Fibroblast of skin of left quadriceps (primary cell): ENCODE results near the gene ERBB4.

Source experiments
- DNase-seq, 2 experiments: peaks; one replicate each; pipeline ENCODE4 v3.0.0-alpha.2; 2013; ENCODE audit warnings: low read depth in 2 of 2

The ERBB4 gene

DNA sequence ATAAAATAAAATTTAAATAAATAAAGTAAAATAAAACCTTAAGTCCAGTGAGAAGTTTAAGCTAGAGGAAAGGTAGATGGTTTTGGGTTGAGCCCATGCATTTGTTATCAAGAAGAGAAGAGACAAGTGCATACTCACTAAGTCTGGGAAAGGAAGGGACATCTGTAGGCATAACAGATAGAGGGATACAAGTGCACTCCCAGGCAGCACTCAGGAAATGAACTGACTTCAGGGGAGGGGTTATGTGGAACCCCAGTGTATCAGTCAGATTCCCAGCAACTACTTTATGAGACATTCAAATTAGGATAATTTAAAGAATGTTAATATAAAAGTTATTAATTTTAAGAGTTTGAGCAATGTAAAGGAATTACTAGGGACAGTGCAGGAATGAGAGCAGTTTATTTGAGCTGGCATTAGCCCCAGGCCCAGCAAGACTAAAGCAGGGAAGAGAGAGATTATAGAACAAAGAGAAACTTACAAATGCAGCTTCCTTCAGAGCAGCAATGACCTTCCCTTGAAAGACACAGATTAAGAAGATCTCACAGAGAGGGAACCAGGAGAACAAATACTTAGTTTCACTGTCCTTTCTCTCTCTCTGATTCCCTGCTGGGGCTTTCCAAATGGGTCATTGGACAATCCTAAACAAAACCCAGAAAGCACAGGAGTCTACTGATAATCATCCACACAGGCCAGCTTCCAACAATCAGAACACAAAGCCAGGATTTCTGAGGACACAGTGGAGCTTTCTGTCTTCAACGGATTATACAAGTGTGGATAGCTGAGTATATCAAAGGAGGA, 109.7 kb downstream of the ERBB4 start:
- DNase-seq: no peak

DNA sequence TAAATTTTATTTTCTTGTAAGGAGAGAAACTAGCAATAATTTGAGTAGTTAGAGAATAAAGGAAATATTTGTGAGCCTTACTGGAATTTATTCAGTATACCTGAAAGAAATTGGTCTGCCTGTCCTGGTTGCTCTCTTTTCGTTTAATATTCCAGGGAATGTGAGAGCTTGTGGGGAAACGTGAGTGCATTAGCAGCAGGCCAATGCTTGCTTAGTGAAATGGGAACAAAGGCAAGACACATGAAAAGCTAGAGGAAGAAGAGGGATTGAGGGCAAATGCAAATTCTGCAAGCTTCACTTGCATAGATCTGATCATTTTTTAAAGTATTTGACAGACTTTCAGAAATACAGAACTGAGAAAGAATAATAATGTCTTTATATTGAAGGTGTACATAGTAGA, 111.0 kb downstream of the ERBB4 start:
- DNase-seq: no peak

DNA sequence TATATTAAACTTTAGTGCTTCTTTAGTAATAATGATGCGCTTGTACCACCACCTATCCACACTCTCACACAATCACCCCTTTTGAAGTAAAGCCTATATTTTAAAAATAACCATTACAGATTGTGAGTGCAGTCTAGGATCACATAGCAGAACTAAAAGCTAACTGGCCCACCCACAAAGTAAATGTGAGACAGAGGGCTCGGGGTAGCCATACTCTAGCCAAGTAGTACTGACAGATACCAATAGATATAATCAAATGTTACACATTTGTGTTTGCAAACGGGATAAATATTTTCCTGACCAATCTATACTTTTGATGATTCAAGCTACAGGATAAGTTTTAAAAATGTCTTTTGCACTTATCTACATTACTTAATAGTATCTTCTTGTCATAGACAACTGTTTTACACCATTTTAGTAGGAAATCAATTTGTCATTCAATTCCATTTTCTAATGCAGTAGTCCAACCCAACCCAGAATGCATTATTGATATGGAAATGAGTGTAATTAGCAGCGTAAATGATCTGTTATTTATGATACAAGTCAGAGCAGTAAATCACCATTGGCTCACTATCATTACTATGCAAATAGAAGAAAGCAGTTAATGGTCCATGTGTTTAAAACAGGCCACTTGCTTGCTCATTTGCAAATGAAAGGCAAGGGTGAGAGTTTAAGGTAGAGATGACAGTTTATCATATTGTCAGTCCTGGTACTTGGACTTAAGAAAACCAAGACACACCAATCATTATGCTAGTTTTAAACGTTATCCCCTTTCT, 111.8 kb downstream of the ERBB4 start:
- DNase-seq: no peak

DNA sequence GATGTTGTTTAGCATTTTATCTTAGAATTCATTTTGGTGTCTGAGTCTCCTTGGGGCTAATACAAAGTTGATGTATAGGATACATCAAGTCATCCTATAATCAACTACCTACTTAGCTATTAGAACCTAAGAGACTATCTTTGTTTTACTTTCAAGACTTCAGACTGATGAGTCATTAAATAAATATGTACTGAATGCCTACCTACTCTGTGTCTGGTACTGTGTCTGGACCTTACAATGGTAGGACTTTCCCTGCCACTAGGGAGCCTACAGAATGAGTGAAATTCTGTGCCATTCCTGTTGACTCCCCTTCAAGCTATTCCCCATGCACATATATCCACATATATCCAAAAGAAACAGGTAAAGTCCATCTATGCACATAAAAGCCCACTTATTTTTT, 114.5 kb downstream of the ERBB4 start:
- DNase-seq: no peak

DNA sequence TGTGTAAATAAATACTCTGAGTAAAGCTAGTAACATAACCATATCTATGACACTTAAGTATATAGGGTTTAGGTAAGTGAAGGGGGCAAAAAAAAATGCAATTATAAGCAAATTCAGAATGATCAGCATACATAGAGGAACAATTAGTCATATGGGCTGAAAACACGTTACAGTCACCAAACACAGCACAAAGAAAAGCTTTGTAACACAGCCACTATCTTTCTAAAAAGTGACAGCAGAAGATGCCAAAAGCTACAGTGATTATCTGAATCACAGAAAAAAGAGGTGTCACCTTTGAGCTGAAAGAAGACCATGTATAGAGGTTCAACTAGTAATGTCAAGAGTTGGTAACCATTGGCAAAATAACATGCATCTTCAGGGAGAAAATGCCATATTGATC, 115.5 kb downstream of the ERBB4 start:
- DNase-seq: no peak

DNA sequence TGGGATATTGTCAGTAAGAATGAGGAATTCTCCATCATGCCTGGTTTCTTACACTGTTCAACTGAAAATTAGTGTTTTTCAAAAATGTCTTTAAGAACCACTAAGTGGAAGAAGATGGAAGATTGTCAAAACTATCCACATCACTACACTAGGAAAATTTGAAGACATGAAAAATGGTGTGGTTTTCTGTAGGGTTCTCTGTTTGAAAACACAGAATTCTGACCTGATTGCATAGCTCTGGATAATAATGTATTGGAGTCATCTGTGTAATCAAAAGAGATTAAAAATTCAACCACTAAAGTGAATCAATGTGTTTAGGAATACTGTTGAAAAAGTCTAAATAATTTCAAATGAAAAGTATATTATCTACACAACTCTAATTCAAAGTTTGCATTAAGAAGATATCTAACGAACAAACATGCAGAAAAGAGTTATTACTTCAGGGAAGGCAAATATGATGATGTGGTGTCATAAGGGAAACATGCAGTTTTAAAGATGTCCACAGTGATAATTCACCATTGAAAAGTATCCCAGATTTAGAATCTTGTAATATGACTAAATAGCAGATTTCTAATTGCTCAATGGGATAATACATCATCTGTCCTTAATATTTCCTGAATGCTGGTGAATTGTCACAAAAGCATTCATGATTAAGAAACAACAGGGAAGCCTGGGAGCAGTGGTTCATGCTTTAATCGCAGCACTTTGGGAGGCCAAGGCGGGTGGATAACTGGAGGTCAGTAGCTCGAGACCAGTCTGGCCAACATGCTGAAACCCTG, 116.9 kb downstream of the ERBB4 start:
- peak; percentile 75 to 78 for DNase-seq

DNA sequence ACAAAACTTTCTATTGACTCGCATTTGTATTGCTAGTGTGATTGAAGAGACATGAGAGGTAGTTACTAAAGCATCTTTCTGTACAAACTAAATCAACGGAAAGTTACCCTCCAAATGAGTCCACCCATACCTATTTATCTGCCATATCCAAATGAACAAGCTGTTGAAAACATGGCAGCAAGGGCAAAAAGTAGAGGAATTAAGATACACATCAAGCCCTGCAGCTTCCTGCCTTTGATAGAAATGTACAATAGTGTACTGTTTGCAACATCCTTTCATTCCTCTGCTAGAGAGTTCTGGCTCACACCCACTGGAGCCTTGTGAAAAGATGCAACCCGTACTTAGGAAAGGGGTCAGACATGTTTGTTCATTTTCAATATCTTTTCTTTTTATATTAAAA, 122.5 kb downstream of the ERBB4 start:
- no peak for DNase-seq

DNA sequence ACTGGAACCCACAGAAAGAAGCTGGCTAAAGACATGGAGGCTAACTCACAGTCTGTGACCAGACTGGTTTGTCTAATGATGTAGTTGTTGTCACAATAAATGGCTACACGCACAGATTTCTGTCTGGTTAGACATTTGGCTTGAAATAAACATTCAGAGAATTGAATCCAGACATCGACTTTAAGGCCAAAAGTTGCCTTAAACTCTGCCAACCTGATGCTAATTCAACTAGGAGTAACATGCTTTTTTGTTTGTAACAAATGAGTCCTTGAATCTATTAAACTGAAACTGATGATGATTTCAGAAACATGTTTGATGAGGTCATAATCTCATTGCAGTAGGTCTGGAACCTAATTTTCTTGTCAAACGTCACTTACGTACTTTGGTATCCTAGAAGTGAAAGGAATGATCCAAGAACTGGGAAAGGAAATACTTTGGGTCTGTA, 123.8 kb downstream of the ERBB4 start:
- peak in 1 of 2 experiments; percentile 16 for DNase-seq

DNA sequence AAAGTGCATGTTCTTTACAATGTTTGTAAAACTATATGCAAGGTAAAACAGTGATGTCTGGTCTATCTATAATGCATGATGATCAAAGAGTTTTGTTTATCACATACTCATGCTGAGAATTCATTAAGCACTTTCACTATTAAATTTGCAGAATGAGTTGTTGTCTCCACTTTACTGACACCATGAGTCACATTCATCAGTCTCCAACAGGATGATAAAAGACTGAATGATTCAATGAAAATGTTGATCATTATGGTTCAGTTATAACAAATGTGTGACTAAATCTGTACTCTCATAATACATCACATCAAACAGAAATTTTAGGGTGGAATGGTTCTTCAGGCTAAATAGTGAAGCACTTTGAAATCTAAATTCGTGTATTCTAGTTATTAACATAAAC, 129.0 kb downstream of the ERBB4 start:
- DNase-seq: no peak

DNA sequence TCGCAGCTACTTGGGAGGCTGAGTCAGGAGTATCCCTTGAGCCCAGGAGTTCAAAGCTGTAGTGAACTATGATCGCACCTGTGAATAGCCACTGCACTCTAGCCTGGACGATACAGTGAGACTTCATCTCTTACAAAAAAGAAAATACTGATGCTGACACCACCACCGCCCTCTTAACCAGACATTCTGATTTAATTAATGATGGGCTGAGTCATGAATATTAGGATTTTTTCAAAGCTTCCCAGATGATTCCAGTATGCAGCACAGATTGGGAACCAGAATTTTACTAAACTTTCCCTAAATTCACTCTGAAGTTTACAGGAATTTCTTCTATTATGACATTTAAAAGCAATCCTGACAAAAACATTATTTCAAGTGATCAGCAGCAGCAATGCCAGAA, 130.1 kb downstream of the ERBB4 start:
- DNase-seq: no peak

DNA sequence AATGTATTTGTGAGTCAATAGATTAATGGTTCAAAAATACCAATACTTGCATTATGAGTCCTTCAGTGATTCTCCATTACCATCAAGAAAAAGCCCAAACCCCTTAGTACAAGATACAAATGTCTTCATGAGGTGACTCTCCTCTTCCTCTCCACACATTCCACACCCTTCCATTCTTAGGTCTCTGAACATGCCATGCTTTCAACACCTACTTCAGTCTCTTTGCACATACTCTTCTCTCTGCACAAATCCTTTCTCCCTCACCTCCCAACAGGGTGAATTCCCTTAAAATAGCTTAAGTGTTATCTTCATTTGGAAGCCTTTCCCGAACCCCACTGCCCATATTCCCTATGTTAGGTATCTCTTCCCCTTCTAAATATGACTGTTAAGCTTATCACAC, 131.9 kb downstream of the ERBB4 start:
- no peak for DNase-seq

DNA sequence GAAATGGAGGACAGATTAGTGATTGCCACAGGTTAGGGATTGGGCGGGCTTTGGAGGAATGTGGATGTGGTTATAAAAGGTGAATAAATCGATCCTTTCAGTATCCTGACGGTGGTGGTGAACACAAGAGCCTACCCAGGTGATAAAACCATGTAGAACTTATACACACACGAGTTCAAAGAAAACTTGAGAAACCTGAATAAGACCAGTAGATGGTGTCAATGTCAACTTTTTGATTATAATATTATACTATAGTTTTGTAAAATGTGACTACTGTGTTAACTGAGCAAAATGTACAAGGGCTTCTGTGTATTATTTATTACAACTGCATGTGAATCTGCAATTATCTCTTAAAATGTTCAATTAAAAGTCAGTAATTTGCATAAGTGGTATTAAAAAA, 136.3 kb downstream of the ERBB4 start:
- DNase-seq: no peak

DNA sequence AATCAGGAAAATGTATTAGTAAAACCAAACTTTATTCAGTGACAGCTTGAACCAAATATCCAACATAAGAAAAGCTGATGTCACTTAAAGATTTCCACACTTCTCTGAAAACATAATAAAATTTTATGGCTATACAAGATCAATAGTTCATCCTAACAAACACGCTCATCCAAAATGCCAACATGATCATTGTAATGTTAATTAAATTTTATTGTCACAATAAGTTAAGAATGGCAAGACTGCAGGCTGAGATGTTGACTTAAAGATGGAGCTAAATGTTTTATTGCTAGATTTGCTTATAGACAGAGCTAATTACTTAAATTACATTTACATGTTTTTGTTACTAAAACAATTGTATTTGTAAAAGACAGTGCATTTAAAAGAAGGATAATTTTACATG, 140.3 kb downstream of the ERBB4 start:
- no peak for DNase-seq

DNA sequence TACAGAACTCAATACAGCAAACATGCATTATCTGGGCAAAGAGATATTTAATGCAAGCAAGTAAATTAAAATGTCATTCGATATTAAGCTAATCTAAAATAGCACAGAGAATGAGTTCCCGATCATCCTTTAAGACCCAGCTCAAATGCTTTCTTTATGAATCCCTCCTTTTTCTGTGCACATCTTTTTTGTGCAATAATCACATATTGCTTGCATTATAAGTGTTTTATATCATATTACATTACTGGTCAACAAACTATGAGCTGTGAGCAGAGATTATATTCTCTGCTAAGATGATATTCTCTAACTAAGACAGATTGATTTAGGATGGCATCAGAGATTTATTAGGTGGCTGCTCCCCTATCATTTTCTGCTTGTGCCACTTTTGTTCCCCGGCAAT, 146.1 kb downstream of the ERBB4 start:
- DNase-seq: no peak

DNA sequence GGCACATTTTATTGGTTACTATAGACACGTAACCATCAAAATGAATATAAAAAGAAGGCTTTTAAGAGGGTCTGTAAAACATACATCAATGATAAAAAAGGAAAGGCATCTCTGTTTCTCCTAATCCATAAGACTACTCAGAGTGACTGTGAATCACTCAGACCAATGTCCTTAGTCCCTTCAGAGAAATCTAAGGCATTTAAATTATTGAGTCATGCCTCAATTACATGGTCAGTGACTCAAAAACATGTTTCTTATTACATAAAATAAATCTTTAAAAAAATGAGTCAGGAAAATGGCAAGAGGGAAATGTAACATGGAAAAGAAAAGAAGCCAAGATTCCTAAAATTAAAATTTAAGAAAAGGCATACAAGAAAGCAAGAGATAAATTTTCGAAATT, 146.6 kb downstream of the ERBB4 start:
- DNase-seq: peak in 1 of 2 experiments; percentile 36

DNA sequence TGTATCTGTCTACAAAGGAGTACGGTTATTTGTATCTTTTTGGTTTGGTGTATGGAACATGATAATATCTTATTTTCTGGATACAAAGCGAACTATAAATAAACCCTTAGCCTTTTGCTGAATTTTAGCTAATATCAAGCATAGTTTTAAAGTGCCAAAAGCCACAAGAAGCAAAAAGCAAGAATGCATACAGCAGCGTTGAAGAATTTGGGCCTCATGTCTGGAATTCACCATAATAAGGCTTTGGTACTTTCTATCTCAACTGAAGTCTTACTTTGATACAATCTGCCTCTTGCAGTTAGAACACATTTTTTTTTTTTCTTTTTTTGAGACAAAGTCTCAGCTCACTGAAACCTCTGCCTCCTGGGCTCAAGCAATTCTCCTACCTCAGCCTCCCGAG, 151.5 kb downstream of the ERBB4 start:
- no peak for DNase-seq

DNA sequence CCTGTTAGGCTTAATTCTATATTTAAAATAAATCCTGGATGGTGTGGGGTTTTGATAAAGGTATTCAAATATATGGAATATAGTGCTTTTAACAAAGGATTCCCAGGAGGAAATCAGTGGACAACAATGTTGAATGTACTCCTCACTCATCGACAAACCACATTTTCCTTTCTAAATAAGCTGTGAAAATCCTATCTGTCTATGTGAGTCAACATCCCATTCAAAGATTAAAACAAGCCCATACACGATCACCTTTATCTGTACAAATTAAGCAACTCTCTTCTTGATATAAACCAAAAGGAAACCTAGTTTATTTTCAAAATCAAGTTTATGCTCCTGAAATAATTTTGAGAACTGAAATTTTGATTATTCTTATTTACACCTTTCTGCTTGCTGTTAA, 153.4 kb downstream of the ERBB4 start:
- no peak for DNase-seq

DNA sequence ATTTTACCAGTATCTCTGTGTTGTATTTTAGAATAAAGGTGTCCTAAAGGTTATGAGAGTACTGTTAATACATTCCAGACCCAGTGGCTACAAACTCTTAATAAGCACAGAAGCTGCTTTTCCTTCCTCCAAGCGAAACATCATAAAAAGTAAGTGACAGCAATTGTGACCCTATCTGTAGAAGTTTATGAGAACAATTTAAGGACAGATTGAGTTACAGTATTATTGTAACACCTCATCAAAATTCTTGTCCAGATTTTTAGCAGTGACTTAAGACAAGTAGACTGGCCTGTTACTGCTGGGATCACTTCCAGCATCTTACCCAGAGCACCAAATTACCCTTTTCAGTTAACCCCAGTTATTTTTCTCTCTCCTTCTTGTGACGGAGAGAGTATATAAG, 154.6 kb downstream of the ERBB4 start:
- no peak for DNase-seq

DNA sequence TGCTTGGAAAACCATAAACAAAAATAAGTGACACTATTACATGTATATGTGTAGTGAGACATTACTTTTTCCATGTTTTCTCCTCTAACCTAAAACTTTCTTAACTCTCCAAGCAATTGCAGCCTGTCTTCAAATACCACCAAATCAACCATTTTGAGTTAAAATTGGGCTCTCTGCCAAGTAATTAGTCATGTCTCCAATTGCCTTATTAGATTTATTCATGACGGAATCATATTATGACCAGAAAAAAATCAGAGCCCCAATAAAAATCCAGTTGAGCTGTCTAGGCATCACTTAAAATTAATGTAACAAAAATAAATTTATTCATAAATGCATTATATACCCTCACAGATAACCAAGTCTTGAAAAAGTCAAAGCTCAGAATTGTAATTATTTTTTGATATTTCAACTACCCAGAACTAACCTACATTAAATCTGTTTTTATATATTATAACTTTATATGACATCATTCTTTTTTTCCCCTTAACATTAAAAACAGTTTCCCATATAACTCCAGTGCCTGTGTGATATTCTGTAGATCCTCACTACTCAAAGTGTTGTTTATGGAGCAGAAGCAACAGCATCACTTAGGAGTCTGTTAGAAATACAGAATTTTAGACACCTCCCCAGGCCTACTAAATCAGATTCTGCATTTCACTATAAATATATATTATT, 157.0 kb downstream of the ERBB4 start:
- DNase-seq: no peak

DNA sequence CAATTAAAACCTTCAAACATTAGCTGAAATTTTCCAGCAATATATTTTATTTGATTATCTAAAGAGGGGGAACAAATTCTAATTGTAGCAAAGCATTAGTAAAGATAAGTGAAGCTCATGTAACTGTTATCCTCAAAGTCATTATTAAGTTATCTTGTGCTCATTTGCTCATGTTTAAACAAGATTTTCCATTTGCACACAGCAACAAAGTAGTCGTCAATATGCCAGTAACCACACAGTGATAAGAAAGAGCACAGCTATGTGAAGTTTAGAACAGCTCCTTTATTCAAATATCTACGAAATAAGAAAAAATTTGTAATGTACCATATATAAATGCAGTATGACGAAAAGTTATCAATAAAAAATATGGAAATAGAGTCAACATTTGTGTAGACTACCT, 159.5 kb downstream of the ERBB4 start:
- no peak for DNase-seq

DNA sequence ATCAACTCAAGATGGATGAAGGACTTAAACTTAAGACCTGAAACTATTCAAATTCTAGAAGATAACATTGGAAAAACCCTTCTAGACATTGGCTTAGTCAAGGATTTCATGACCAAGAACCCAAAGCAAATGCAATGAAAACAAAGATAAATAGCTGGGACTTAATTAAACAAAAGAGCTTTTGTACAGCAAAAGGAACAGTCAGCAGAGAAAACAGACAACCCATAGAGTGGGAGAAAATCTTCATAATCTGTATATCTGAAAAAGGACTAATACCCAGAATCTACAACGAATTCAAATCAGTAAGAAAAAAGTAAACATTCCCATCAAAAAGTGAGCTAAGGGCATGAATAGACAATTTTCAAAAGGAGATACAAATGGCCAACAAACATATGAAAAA, 171.2 kb downstream of the ERBB4 start:
- no peak for DNase-seq
